B cell (primary cell): Measurements from ENCODE around the gene FOXK1. TPM values are rescaled to one million over a fixed set of nuclear protein-coding genes. Genes with fewer than 3 reads are reported as not detected.

Source experiments
- ATAC-seq: fragments of 200-7000 bp; cut with Tn5 transposase; one replicate; pipeline ENCODE4 v1.10.0; 2021; ENCODE audit warnings: low read depth, mild to moderate bottlenecking, moderate number of reproducible peaks, moderate library complexity
- CTCF ChIA-PET: fragments of 350-600 bp; sonication (Branson Sonifier 250); formaldehyde crosslinking; loops from one replicate; lab custom pipeline; 2021; ENCODE audit warnings: antibody characterized with exemption, inconsistent platforms; lab: Charles Lee
- POLR2A ChIA-PET: fragments of 350-600 bp; sonication (Branson Sonifier 250); formaldehyde crosslinking; loops from one replicate; lab custom pipeline; 2021; ENCODE audit warnings: antibody characterized with exemption; lab: Charles Lee
- DNase-seq: peaks from one replicate; pipeline ENCODE4 v3.0.0; 2013
- H2AFZ ChIP-seq: 2 replicates; pipeline ENCODE4 v1.6.1; 2012; ENCODE audit warnings: mild to moderate bottlenecking, low read depth, low read length; ENCODE audit not compliant: insufficient read depth, poor library complexity, severe bottlenecking
- H3K27ac ChIP-seq, 2 donors: 1 replicate in 1 of 2; 2 replicates in 1 of 2; pipeline ENCODE4 v1.5.1; 2012 to 2013; ENCODE audit warnings: low read length in 2 of 2, mild to moderate bottlenecking in 2 of 2, moderate library complexity in 1 of 2
- H3K27me3 ChIP-seq, 4 experiments: fragments of 200-600 bp in 1 of 4; sonication (generic) in 1 of 4; replicated peaks in 1 of 4; 1 replicate in 2 of 4; 2 replicates in 2 of 4; pipeline versions ENCODE4 v1.6.1 to v1.7.0; 2013 to 2016; ENCODE audit warnings: low read length in 3 of 4, mild to moderate bottlenecking in 2 of 4, mixed read lengths in 1 of 4, moderate library complexity in 1 of 4; ENCODE audit not compliant: insufficient read depth in 4 of 4, control insufficient read depth in 3 of 4; ENCODE audit errors: control extremely low read depth in 1 of 4
- H3K36me3 ChIP-seq, 2 experiments: replicated peaks in 1 of 2; 1 replicate in 1 of 2; 2 replicates in 1 of 2; pipeline versions ENCODE4 v1.6.1 to v1.7.1; 2013; ENCODE audit warnings: low read length in 1 of 2; ENCODE audit not compliant: insufficient read depth in 2 of 2, control insufficient read depth in 1 of 2; ENCODE audit errors: control extremely low read depth in 1 of 2, extremely low read depth in 1 of 2
- H3K4me1 ChIP-seq, 2 donors: fragments of 200-600 bp in 1 of 2; sonication (generic) in 1 of 2; 1 replicate in 1 of 2; 2 replicates in 1 of 2; pipeline versions ENCODE4 v1.5.1 to v1.6.1; 2013 to 2017; ENCODE audit warnings: low read length in 2 of 2; ENCODE audit not compliant: control insufficient read depth in 2 of 2, insufficient read depth in 2 of 2
- H3K4me2 ChIP-seq: replicated peaks from 2 replicates; pipeline ENCODE3; 2012; ENCODE audit warnings: mild to moderate bottlenecking, low read depth, low read length; ENCODE audit not compliant: poor library complexity, severe bottlenecking
- H3K4me3 ChIP-seq, 5 experiments: fragments of 200-600 bp in 1 of 5; sonication (generic) in 1 of 5; 1 replicate in 3 of 5; 2 replicates in 2 of 5; pipeline versions ENCODE4 v1.5.1 to v1.7.0; 2011 to 2016; ENCODE audit warnings: low read length in 4 of 5, mild to moderate bottlenecking in 4 of 5, low read depth in 2 of 5, control low read depth in 1 of 5, moderate library complexity in 1 of 5; ENCODE audit not compliant: insufficient read depth in 1 of 5; ENCODE audit errors: control extremely low read depth in 1 of 5, extremely low read depth in 1 of 5
- H3K79me2 ChIP-seq: fragments of 200-600 bp; sonication (generic); one replicate; pipeline ENCODE4 v1.6.0; 2016; ENCODE audit warnings: low read length; ENCODE audit not compliant: control insufficient read depth, insufficient read depth
- H3K9ac ChIP-seq: fragments of 200-600 bp; sonication (generic); 2 replicates; pipeline ENCODE4 v1.6.1; 2017; ENCODE audit warnings: mild to moderate bottlenecking, low read length, moderate library complexity
- H3K9me3 ChIP-seq, 3 donors: one replicate each; pipeline versions ENCODE4 v1.6.1 to v1.7.1; 2013; ENCODE audit warnings: low read length in 2 of 3; ENCODE audit not compliant: control insufficient read depth in 2 of 3, insufficient read depth in 1 of 3; ENCODE audit errors: control extremely low read depth in 1 of 3
- H4K20me1 ChIP-seq: 2 replicates; pipeline ENCODE4 v1.6.0; 2012; ENCODE audit warnings: mild to moderate bottlenecking, low read length; ENCODE audit not compliant: insufficient read depth, control insufficient read depth, poor library complexity, severe bottlenecking
- H3K27ac Mint-ChIP-seq: one replicate; pipeline ENCODE4 v1.8.0; 2021; ENCODE audit warnings: mixed read lengths
- H3K27me3 Mint-ChIP-seq: one replicate; pipeline ENCODE4 v1.8.0; 2021; ENCODE audit warnings: mixed read lengths
- H3K4me1 Mint-ChIP-seq: one replicate; pipeline ENCODE4 v1.8.0; 2021; ENCODE audit warnings: mixed read lengths
- H3K4me3 Mint-ChIP-seq: one replicate; pipeline ENCODE4 v1.8.0; 2021; ENCODE audit warnings: mixed read lengths
- H3K9me3 Mint-ChIP-seq: one replicate; pipeline ENCODE4 v1.8.0; 2022; ENCODE audit warnings: mixed read lengths; ENCODE audit not compliant: insufficient read depth
- CTCF ChIP-seq: fragments of 200-600 bp; IDR thresholded peaks from one replicate; pipeline ENCODE4 v1.8.0; 2022; ENCODE audit warnings: antibody characterized with exemption, mild to moderate bottlenecking
- EZH2 ChIP-seq: IDR thresholded peaks from 2 replicates; pipeline ENCODE4 v1.6.1; 2012; ENCODE audit warnings: borderline replicate concordance, low read depth, mild to moderate bottlenecking, moderate library complexity, low read length; ENCODE audit not compliant: insufficient read depth, poor library complexity, severe bottlenecking
- WGBS: methylation state at CpG from one replicate; pipeline ENCODE4 v1.1.5; 2013; ENCODE audit warnings: missing lambda C conversion rate; ENCODE audit not compliant: insufficient coverage; 5-methylcytosine and 5-hydroxymethylcytosine counted together
- intact Hi-C: fragments of 100-400 bp; cut with micrococcal nuclease; formaldehyde crosslinking; loops from one replicate; pipeline ENCODE4 v1.10.0; 2022
- polyA plus RNA-seq: library from polyadenylated mRNA; depleted of rRNA; stranded (reverse); fragments of >200 nt; gene quantifications from 2 replicates; pipeline ENCODE4 v1.2.3, GENCODE V29; 2012
- total RNA-seq, 2 donors: library from RNA; stranded (reverse); fragments of 120-200 nt in 1 of 2; gene quantifications; 1 replicate in 1 of 2; 2 replicates in 1 of 2; pipeline versions ENCODE4 v1.2.3 to v1.2.4, GENCODE V29; 2013 to 2022

FOXK1 gene
- total and polyA plus RNA-seq, 2 donors (not counting 1 experiment from before 2014, with no cell fraction given) = 17.9 to 56.2 TPM

GRCh38 chr7:4819560-4820404 lies 137.7 kb downstream of the FOXK1 start:
- no peak for DNase-seq
- ChIA-PET POLR2A (no interaction called here), CTCF (no interaction called here)
- H3K27me3 Mint-ChIP-seq = peaks cover 15% of the 10 kb centered on the region
- intact Hi-C loops = no loop called here
- Histone ChIP-seq H3K27me3 (peaks cover 0 to 19% (median 2%) of the 10 kb centered on the region in 4 experiments), H4K20me1 (no peaks in the 10 kb centered on the region), H3K79me2 (no peaks in the 10 kb centered on the region), H3K4me2 (no peak overlapping the region), H3K4me3 (no peak overlapping the region), H3K27ac (no peak overlapping the region), H3K36me3 (no peaks in the 10 kb centered on the region), H3K9ac (no peak overlapping the region), H2AFZ (no peak overlapping the region), H3K9me3 (peaks cover 0 to 8% (median 0%) of the 10 kb centered on the region in 3 donors), H3K4me1 (no peaks in the 10 kb centered on the region)
- no peaks in the 10 kb centered on the region for H3K9me3 Mint-ChIP-seq
- no peak overlapping the region for H3K4me3 Mint-ChIP-seq
- H3K27ac Mint-ChIP-seq = no peak overlapping the region
- no peaks in the 10 kb centered on the region for H3K4me1 Mint-ChIP-seq
- ATAC-seq = no peak
- WGBS = 81% methylated on average over 37 of the region's 39 CpGs
- no peak for TF ChIP-seq EZH2
- TF ChIP-seq CTCF = no peak

GRCh38 chr7:4820405-4820966 lies 138.4 kb downstream of the FOXK1 start:
- no peak overlapping the region for H3K4me2 ChIP-seq
- H3K9me3 Mint-ChIP-seq = no peaks in the 10 kb centered on the region
- H3K4me3 Mint-ChIP-seq = no peak overlapping the region
- no peak for DNase-seq
- no peak overlapping the region for H3K9ac ChIP-seq
- intact Hi-C loops = no loop called here
- H3K27ac ChIP-seq = no peak overlapping the region
- ATAC-seq = no peak
- H3K9me3 ChIP-seq = peaks cover 0 to 4% (median 0%) of the 10 kb centered on the region in 3 donors
- TF ChIP-seq CTCF (no peak), EZH2 (no peak)
- no peaks in the 10 kb centered on the region for H3K79me2 ChIP-seq
- no peaks in the 10 kb centered on the region for H3K36me3 ChIP-seq
- no peak overlapping the region for H3K27ac Mint-ChIP-seq
- 97% methylated on average over 18 of the region's 19 CpGs for WGBS
- peaks cover 16% of the 10 kb centered on the region for H3K27me3 Mint-ChIP-seq
- no peak overlapping the region for H2AFZ ChIP-seq
- H4K20me1 ChIP-seq = no peaks in the 10 kb centered on the region
- ChIA-PET CTCF (no interaction called here), POLR2A (no interaction called here)
- no peak overlapping the region for H3K4me3 ChIP-seq
- H3K27me3 ChIP-seq = peaks cover 0 to 12% (median 0%) of the 10 kb centered on the region in 4 experiments
- H3K4me1 ChIP-seq = no peaks in the 10 kb centered on the region
- no peaks in the 10 kb centered on the region for H3K4me1 Mint-ChIP-seq
